Measurements from ENCODE around the gene RGS19.

DNA sequence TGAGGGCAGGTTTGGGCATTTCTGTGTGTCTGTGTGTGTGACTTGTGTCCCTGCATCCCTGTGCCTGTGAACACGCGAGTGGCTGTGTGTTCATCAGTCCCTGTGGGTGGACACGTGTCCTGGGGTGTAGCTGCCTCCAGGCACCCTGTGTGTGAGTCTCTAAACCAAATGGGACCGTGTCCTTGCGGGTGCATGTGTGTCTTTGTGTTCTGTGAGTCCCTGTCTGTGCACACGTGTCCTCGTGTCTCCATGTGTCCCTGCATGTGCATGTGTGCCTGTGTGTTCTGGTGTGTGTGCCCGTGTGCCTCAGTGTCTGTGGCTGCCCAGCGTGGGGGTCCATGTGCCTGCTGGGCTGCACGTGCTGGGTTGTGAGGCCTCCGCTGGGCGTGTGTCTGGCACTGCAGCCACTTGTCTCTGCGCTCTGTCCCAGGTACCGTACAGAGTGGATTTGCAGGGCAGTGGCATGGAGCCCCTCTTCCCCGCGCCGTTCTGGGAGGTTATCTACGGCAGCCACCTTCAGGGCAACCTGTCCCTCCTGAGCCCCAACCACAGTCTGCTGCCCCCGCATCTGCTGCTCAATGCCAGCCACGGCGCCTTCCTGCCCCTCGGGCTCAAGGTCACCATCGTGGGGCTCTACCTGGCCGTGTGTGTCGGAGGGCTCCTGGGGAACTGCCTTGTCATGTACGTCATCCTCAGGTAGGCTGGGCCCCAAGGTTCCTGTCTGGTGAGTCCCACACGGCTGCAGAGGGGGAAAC, 13.1 kb upstream of the RGS19 start:
- TF ChIP-seq POLR2AphosphoS5 (IDR thresholded peaks at IDR 0.05), result no peak
- TF ChIP-seq, protein P1, sequence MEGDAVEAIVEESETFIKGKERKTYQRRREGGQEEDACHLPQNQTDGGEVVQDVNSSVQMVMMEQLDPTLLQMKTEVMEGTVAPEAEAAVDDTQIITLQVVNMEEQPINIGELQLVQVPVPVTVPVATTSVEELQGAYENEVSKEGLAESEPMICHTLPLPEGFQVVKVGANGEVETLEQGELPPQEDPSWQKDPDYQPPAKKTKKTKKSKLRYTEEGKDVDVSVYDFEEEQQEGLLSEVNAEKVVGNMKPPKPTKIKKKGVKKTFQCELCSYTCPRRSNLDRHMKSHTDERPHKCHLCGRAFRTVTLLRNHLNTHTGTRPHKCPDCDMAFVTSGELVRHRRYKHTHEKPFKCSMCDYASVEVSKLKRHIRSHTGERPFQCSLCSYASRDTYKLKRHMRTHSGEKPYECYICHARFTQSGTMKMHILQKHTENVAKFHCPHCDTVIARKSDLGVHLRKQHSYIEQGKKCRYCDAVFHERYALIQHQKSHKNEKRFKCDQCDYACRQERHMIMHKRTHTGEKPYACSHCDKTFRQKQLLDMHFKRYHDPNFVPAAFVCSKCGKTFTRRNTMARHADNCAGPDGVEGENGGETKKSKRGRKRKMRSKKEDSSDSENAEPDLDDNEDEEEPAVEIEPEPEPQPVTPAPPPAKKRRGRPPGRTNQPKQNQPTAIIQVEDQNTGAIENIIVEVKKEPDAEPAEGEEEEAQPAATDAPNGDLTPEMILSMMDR (IDR thresholded peaks at IDR 0.05), result no peak
- TF ChIP-seq POLR2A (IDR thresholded peaks at IDR 0.05), result no peak
